GM18907 (cell line): ENCODE measurements around the gene ADH1C.
"Not testable (repeated sequence)": the region's sequence is repeated elsewhere in the genome, so short reads cannot be mapped to it uniquely, and the experiment has no call there.

Experiments used
- ATAC-seq: cut with Tn5 transposase; IDR thresholded peaks from one replicate; pipeline ENCODE4 v1.9.1; 2021; ENCODE audit warnings: mild to moderate bottlenecking, moderate library complexity; ENCODE audit not compliant: unreplicated experiment

The ADH1C gene

DNA sequence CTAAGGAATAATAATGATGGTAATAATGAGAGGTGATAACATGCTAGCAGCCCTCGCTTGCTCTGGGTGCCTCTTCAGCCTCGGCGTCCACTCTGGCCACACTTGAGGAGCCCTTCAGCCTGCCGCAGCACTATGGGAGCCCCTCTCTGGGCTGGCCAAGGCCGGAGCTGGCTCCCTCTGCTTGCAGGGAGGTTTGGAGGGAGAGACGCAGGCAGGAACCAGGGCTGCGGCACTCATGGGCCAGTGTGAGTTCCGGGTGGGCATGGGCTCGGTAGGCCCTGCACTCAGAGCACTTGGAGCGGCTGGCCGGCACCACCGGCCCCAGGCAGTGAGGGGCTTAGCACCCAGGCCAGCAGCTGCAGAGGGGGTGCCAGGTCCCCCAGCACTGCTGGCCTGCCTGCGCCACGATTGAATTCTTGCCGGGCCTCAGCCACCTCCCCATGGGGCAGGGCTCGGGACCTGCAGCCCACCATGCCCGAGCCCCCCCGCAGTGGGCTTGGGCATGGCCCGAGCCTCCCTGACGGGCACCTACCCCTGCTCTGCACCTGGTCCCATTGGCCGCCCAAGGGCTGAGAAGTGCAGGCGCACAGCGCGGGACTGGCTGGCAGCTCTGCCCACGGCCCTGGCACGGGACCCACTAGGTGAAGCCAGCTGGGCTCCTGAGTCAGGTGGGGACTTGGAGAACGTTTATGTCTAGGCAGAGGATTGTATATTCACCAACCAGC is 7.1 kb upstream of the ADH1C start:
- ATAC-seq = no peak

DNA sequence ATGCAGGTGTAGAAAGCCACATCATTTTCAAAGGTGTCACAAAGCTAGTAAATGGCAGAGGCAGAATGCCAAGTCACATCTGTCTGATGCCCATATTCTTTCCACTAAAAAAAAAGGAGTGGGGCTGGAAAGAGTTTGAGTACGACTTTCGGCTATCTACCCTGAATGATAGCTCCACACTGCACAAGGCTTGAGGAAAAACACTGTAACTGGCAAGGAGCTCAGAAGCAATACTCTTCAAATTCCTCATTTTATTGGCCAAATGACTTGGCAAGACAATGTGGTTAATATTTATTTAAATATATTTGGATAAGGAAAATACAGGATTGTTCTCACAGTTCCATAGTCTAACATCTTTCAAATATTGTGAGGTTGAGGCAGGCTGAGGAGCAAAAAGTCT is 5.4 kb upstream of the ADH1C start:
- ATAC-seq = no peak

DNA sequence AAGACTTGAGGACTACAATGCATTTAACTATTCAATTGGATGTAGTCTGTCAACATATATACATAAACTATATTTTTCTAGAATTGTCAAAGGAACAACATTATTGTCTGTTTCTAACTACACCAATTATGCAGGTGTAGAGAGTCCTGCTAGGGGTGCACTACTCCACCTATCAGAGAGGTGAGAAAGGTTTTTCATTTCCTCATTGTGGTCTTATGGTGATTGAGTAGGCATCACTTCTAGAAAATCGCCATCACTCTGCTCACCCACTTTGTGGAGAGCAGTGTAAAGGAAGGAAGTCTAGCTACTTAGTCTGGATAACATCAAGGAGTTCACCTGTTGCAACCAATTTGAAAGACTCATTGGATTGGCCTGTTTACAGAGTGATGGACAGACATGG is 4.4 kb upstream of the ADH1C start:
- peak; percentile 92 for ATAC-seq

DNA sequence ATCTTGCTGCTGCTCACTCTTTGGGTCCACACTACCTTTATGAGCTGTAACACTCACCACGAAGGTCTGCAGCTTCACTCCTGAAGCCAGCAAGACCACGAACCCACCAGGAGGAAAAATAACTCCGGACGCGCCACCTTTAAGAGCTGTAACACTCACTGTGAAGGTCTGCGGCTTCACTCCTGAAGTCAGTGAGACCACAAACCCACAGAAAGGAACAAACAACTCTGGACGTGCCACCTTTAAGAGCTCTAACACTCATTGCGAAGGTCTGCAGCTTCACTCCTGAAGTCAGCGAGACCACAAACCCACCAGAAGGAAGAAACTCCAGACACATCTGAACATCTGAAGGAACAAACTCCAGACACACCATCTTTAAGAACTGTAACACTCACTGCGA is 3.6 kb upstream of the ADH1C start:
- ATAC-seq = not testable (repeated sequence)

DNA sequence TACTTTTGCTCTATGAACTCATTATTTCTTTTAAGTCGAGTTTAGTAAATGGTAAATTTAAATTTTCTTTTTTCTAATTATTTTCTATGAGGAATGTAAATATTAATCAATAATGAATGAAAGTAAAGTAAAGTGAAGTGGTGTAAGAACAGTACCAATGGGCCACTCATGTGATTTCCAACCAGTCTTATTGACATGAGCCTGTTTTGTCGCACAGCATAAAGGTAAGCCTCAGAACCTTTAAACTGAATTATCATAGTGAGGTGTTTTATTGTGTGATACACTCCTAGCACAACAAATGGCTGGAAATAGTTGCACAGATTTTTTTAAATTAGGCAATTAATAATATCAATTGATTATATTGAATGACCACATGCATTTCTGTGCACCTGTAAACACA is 1.1 kb downstream of the ADH1C start:
- no peak for ATAC-seq

DNA sequence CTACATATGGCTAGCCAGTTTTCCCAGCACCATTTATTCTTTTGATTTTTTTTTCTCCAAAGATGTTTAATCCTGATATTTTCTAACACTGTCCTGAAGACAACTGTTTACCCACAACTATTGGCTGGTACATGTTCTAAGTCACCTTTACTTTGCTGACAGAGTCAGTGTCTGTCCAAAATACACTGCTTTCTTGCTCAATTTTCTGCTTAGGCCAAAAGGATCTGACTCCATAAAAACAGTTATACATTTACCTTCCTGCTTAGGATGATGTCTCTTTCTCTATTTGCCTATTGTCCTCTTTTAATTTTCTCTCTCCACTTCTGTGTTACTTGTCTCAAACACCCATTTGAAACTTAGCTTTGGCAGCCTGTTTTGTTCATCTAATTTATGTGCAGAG is 3.2 kb downstream of the ADH1C start:
- no peak for ATAC-seq

DNA sequence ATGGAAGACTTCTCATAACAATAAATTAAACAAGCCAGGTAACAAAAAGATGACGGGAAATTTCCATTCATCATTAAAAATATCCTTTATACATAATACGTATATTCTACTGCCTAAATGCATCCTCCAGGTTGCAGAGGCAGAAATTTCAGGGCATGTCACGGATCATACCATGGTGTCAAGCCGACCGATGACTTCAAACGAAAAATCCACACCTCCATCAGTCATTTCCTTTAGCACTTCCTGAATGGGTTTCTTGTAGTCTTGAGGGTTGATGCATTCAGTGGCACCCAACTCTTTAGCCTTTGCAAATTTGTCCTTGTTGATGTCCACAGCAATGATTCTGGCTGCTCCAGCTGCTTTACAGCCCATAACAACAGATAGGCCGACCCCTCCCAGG is 9.9 kb downstream of the ADH1C start:
- ATAC-seq = not testable (repeated sequence)

DNA sequence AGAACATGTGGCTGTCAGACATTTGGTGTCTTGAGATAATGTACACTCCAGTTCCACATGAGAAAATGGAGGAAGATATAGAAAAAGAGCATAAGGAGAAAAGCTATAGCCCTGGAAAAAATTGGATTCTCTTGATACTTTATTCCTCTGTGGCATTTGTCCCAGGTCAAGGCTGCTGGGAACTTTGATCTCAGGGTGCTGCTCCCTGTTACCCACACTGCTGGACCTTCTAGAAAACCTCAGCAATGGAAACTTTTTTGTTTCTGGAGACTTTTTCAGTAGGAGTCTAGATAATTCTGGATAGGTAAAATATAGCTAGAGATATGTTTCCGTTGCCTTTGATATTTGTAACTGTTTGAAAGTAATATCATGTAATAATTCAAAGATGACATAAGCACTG is 11.1 kb downstream of the ADH1C start:
- no peak for ATAC-seq

DNA sequence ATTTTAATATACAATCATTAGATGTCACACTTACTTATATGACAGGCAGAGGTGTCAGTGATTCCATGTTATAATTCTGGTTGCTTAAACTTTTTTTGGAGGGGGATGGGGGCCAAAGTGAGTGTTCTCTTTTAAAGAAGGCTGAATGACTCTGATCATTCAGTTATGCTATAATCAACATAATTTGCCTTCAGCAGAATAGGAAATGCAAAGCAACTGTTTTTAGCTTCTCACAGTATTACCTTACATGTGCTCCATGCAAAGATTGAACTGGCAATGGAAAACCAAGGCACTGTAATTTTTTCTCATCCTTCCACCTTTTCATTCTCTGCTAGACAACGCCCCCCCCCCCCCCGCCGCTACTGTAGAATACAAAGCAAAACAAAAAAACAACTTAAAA is 13.4 kb downstream of the ADH1C start:
- no peak for ATAC-seq

DNA sequence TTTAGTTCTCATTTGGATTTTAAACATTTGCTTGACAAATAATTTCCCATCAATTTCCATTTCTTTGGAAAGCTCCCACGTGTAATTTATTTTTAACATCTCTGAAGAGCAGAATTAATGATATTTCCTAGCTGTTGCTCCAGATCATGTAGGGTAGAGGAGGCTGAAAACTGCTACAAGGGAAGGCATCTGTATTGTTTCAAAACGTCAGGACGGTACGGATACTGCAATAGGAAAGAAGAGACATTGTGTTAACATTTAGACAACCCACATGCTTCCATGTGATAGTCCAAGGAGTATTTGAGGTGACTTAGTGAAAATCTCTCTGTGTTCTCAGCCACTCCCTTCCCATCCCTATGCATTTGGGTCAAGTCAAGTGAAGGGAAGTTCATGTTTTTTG is 16.0 kb downstream of the ADH1C start:
- ATAC-seq = no peak

DNA sequence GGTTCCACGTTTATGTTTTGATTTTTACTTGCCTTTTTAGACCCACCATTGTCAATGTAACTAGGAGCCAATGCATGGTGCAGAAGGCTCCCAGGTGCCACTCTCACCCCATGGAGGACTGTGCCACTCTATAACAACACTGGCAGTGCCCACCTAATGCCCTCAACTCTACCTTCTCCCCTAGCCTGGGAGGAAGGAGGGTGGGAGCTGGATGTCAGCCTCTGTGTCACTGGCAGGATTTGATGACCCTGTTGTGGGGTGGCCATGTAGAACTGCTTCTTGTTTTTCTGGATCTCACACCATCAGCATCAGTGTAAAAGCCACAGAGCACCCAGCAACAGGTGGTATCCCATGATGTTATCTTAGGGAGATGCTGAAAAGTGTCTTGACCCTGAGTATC is 17.7 kb downstream of the ADH1C start:
- no peak for ATAC-seq

DNA sequence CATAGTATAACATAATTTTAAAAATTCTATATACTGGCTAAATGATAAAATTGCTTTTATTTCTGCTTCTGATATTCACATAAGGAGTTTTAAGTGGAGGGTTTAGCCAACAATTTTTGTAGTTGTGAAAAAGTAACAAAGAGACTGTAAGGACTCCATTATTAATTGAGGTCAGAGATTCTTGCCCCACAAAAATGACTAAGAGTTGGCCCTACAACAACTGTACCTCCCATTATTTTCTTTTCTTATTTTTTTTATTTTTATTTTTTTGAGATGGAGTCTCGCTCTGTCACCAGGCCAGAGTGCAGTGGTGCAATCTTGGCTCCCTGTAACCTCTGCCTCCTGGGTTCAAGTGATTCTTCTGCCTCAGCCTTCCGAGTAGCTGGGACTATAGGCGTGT is 21.9 kb downstream of the ADH1C start:
- no peak for ATAC-seq

DNA sequence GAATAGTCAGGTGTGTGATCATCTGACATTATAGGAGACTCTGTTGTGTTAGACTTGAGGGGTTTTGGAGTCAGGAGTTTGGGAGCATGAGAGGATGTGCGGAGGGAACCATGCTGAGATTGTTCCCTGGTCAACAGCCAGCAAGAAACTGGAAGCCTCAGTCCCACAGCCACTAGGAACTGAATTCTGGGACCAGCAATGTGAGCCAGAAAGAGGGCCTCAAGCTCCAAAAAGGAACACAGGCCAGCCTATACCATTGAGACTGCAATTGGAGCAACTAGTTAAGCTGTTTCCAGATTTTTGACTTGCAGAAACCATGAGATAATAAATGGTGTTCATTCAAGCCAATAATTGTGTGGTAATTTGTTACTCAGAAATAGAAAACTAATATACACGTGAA is 22.7 kb downstream of the ADH1C start:
- ATAC-seq = no peak

DNA sequence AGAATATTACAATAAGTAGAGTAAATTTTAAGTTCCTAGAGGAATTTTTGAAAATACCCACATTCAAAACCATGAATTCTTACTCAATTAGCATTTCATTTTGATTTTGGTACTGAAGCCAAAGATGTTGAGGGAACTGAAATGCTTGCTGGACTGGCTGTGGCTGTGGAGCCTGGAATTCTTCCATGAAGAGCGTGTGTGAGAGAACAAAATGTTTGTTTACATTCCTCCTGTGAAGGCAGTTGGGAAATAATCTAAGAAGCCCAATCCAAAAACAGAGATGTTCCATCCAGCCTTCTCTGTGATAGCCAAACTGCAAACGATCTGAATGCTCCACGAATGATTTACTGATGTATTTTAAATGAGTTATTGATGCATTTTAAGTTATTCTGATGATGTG is 27.6 kb downstream of the ADH1C start:
- no peak for ATAC-seq

DNA sequence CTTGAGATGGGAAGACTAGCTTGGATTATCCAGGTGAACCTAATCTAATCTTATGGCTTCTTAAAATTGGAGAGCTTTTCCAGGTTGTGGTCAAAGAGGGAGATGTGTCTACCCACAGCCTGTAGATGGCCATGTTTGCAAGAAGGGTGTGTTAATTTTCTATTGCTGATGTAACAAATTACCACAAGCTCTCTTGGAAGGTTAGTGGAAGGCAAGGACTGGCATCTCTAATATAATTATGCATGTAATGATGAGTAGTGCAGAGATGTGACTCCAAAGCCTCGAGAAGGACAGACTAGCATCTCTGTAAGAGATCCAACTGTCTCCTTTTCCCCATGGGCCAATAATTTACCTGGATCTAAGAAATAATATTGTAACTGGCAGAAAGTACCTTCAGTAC is 28.2 kb downstream of the ADH1C start:
- ATAC-seq = no peak

DNA sequence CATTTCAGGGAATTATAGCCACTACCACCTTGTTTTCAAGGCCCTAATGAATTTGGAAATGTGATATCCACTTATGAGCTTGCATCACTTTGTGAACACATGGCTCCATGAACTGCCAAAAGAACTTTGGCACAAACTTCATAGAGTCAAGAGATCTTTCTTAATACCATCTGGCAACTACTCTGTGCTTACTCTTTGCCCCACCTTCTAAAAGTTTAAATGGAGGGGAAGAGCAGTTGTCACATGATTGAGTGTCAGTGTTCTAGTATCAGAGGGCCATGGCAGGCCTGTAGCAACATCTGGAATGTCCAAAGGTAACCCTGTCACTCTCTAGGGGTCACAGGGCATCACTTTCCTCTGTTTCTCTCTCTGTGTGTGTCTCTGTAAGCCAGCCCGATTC is 28.8 kb downstream of the ADH1C start:
- no peak for ATAC-seq

DNA sequence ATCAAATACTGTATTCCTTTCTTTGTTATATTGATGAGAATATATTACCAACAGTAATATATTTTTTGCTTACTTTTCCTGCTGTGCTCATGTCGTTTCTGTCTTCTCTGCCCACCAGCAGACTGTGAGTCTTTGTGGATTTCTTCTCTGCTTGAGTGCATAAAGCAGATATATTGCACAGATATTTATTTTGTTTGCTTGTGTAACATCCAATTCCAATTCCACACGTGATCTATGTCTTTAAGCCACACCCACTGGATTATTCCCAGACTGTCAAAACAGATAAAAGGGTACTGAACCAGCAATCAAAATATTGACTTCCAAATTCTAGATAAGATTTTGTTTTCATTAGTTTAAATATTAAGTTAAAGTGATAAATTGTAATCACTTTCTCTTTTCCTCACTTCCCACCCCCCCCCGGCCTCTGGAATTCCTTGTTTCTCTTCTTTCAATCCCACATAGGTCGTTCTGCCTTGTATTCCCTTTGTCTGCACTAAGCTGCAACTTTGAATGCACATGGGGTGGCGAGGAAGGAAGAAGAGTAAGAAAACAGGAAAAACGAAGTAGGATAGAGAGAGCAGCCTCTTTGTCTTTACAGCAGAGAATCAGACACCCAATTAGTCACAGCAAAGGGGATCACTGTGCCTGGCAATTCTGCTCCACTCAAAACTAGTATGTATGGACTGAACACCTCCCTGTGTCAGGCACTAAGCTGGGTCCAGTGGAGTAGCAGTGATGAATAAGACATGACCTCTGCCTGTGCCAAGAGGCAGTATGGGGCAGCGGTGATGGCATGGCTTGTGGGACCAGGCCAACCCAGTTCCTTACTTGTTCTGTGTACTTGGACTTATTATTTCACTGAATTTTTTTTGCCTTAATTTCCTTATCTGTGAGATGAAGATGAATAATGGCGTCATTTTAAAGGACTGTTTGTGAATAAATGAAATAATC is 31.0 kb downstream of the ADH1C start, which contains the start of gene ADH1B:
TSS of gene ADH1B (minus strand) at position 161 of the 951 bp plus-strand sequence. CDS start at position 91, 70 bp downstream.
- ATAC-seq = no peak

DNA sequence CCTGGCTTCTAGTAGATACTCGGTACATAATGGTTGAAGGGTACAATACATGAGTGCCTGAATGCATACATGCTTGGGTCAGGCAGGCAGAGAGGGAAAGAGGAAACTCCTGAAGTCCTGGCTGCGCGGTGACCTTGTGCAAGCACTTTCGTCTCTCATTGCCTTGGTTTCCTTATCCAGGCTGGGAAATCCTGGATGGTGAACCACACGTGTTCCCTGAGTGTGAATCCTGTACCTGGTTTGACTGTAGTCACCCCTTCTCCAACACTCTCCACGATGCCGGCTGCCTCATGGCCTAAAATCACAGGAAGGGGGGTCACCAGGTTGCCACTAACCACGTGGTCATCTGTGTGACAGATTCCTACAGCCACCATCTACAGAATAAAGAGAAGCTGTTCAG is 34.7 kb downstream of the ADH1C start:
- ATAC-seq = not testable (repeated sequence)

DNA sequence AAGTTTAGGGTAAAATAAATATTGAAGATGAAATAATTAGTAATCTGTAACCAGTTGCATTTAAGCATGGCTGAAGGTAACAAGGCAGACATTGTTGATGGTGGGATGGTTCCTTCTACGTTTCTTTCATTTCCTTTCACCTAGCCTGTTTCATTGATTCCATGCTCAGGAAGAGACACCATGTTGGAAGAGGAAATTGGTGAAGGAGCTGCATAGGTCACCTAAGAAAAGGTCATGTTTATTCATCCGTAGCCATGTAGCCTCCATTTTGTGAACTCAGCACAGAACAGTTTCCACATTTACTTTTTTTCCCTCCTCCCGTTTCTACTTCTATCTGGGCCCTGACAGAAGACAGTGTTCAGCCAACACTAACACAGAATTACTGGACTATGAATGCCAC is 35.2 kb downstream of the ADH1C start:
- ATAC-seq = no peak

DNA sequence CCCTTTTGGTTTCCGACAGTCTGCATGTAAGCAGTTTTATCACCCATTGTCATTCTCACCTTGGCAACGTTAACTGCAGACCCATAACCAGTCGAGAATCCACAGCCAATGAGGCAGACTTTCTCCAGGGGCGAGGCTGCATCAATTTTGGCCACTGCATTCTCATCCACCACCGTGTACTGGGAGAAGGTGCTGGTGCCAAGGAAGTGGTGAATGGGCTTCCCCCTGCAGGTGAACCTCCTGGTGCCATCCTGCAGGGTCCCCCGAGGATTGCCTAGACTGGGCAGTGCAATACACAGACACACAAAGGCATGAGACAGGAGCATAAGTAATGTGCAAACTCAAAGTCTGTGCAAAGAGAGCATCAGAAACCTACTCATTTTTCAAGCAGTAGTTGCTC is 36.7 kb downstream of the ADH1C start:
- no peak for ATAC-seq

DNA sequence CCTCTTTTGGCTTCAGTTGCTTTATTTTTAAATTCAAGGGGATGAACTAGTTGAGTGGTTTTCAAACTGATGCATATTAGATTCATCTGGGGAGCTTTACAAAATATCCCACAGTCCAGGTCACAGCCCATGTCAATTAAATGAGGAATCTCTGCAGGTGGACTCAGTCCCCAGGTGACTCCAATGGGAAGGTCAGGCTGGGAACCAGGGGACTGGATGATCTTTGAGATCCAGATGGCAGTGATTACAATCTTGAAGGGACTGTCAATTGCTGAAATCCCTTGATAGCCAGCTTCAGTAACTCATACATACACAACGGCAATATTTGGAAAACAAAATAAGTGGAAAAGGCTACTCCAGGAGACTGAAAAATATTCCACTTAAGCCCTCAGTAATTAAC is 38.3 kb downstream of the ADH1C start:
- ATAC-seq = no peak

DNA sequence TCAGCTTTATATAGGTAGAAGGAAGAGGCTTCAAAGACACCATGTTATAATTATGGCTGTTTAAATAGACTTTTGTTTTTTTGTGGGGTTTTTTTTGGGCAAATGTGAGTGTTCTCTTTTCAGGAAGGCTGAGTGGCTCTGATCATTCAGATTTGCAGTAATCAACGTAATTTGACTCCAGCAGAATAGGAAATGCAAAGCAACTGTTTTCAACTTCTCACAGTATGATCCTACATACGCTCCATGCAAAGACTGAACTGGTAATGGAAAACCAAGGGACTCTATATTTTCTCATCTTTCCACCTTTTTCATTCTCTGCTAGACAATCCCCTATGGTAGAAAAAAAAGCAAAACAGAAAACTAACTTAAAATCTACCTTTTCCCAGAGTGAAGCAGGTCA is 42.2 kb downstream of the ADH1C start:
- ATAC-seq = no peak
